ENCODE results near the gene RARB. TPM values are rescaled to one million over a fixed set of nuclear protein-coding genes. Genes with fewer than 3 reads are reported as not detected.

Gene RARB
- total and polyA plus RNA-seq, 2 experiments from 2014 or later: 0.14 to 0.42 TPM

GRCh38 chr3:25592510-25592968, 164.5 kb downstream of the RARB start:
- peaks cover 12% of the 10 kb centered on the region; the same call in 2 of the 3 replicates for H3K4me1 Mint-ChIP-seq
- ATAC-seq: peak; percentile 79
- Histone ChIP-seq H3K4me3 (no peak overlapping the region), H3K27me3 (ENCODE audit: insufficient read depth) (no peaks in the 10 kb centered on the region), H3K9me2 (ENCODE audit: insufficient read depth) (no peaks in the 10 kb centered on the region), H3K79me2 (replicated peaks; ENCODE audit: insufficient read depth) (no peaks in the 10 kb centered on the region), H3K27ac (ENCODE audit: low read depth) (0 out of 2 replicates have a peak overlapping the region, but pooled peaks have one; percentile 48), H3K4me2 (no peak overlapping the region), H3K36me3 (ENCODE audit: insufficient read depth) (no peaks in the 10 kb centered on the region), H3F3A (replicated peaks; ENCODE audit: low read depth) (no peaks in the 10 kb centered on the region), H3K4me1 (ENCODE audit: insufficient read depth) (no peaks in the 10 kb centered on the region), H4K20me1 (replicated peaks; ENCODE audit: insufficient read depth) (no peaks in the 10 kb centered on the region), H2AFZ (no peak overlapping the region)
- peak; percentile 59 for DNase-seq (ENCODE audit: low spot score)
- H3K27ac Mint-ChIP-seq: peak overlapping the region; percentile 90
- peaks cover 2% of the 10 kb centered on the region for H3K27me3 Mint-ChIP-seq (ENCODE audit: insufficient read depth, low read depth, poor library complexity)
- peak in 1 of 2 experiments; percentile 44; a peak in 2 of 4 replicates for TF ChIP-seq CTCF (conservative IDR thresholded peaks at IDR 0.05; ENCODE audit: low read depth in 2 of 2)
- TF ChIP-seq JUNB (IDR thresholded peaks at IDR 0.05; ENCODE audit: unreplicated experiment): no peak
- H3K9me3 Mint-ChIP-seq: no peaks in the 10 kb centered on the region; the same call in 2 of the 3 replicates
- H3K4me3 Mint-ChIP-seq: no peak overlapping the region
- H3K36me3 Mint-ChIP-seq (ENCODE audit: low read depth): no peaks in the 10 kb centered on the region; the same call in 2 of the 3 replicates

- peaks cover 2% of the 10 kb centered on the region; the same call in 2 of the 3 replicates for H3K36me3 Mint-ChIP-seq (ENCODE audit: low read depth)
- ATAC-seq (no peak), DNase-seq (ENCODE audit: low spot score) (no peak)
- peaks cover 12% of the 10 kb centered on the region; the same call in 2 of the 3 replicates for H3K4me1 Mint-ChIP-seq
- Histone ChIP-seq H2AFZ (no peak overlapping the region), H4K20me1 (replicated peaks; ENCODE audit: insufficient read depth) (no peaks in the 10 kb centered on the region), H3K4me3 (no peak overlapping the region), H3F3A (replicated peaks; ENCODE audit: low read depth) (no peaks in the 10 kb centered on the region), H3K36me3 (ENCODE audit: insufficient read depth) (no peaks in the 10 kb centered on the region), H3K79me2 (replicated peaks; ENCODE audit: insufficient read depth) (no peaks in the 10 kb centered on the region), H3K27me3 (ENCODE audit: insufficient read depth) (no peaks in the 10 kb centered on the region), H3K9me2 (ENCODE audit: insufficient read depth) (no peaks in the 10 kb centered on the region), H3K4me1 (ENCODE audit: insufficient read depth) (no peaks in the 10 kb centered on the region), H3K4me2 (no peak overlapping the region), H3K27ac (ENCODE audit: low read depth) (0 out of 2 replicates have a peak overlapping the region, but pooled peaks have one; percentile 48)
- TF ChIP-seq JUNB (IDR thresholded peaks at IDR 0.05; ENCODE audit: unreplicated experiment) (no peak), POLR2AphosphoS5 (IDR thresholded peaks at IDR 0.05; ENCODE audit: low read depth) (no peak), ZNF114 (CRISPR knock-in tag; IDR thresholded peaks at IDR 0.05) (no peak), REST (IDR thresholded peaks at IDR 0.05; ENCODE audit: unreplicated experiment) (no peak), STAT1 (IDR thresholded peaks at IDR 0.05; ENCODE audit: unreplicated experiment) (no peak), NANOG (IDR thresholded peaks at IDR 0.05; ENCODE audit: borderline replicate concordance) (no peak)
- TF ChIP-seq, protein P1, sequence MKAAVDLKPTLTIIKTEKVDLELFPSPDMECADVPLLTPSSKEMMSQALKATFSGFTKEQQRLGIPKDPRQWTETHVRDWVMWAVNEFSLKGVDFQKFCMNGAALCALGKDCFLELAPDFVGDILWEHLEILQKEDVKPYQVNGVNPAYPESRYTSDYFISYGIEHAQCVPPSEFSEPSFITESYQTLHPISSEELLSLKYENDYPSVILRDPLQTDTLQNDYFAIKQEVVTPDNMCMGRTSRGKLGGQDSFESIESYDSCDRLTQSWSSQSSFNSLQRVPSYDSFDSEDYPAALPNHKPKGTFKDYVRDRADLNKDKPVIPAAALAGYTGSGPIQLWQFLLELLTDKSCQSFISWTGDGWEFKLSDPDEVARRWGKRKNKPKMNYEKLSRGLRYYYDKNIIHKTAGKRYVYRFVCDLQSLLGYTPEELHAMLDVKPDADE (IDR thresholded peaks at IDR 0.05): no peak
- peaks cover 2% of the 10 kb centered on the region for H3K27me3 Mint-ChIP-seq (ENCODE audit: insufficient read depth, low read depth, poor library complexity)
- H3K4me3 Mint-ChIP-seq: no peak overlapping the region
- no peaks in the 10 kb centered on the region; the same call in 2 of the 3 replicates for H3K9me3 Mint-ChIP-seq
- no peak overlapping the region; the same call in 1 of the 2 replicates for H3K27ac Mint-ChIP-seq
Observed at GRCh38 chr3:25593001-25593400, 164.9 kb downstream of the RARB start.

All from GM23338 (cell line).